K562 (cell line): ENCODE data around the gene APBB2. TPM values are rescaled to one million over a fixed set of nuclear protein-coding genes. Genes with fewer than 3 reads are reported as not detected.

ENCODE experiments used
- ATAC-seq: fragments of 200-7000 bp; cut with Tn5 transposase; 3 replicates; pipeline ENCODE4 v1.9.1; 2020; ENCODE audit warnings: moderate library complexity
- BruUV-seq: library from RNA; stranded (reverse); fragments of 400-500 nt; replicated peaks from 2 replicates; lab custom pipeline; 2021; lab: Mats Ljungman, UMichigan
- CTCF ChIA-PET: fragments of 300-600 bp; formaldehyde crosslinking; extraction: SDS; loops from one replicate; lab custom pipeline; 2021; ENCODE audit warnings: low intra/inter-chr PET ratio; lab: Yijun Ruan, JAX
- POLR2A ChIA-PET: fragments of 300-600, 350-650 bp; sonication (Branson Sonifier 250); formaldehyde crosslinking; extraction: SDS; loops from one replicate; lab custom pipeline; 2021; ENCODE audit warnings: antibody characterized with exemption, inconsistent platforms; lab: Yijun Ruan, JAX
- DNase-seq, 4 experiments: peaks; one replicate each; pipeline versions ENCODE4 v3.0.0 to v3.0.0-alpha.2; 2011 to 2018; ENCODE audit warnings: low spot score in 3 of 4, mixed read lengths in 3 of 4; ENCODE audit errors: extremely low read depth in 1 of 4
- FAIRE-seq: peaks from 2 replicates; lab custom pipeline; 2011; peaks lifted over from hg19 to GRCh38; lab: Jason Lieb, UNC
- H2AFZ ChIP-seq: 2 replicates; pipeline ENCODE4 v1.6.0; 2011; ENCODE audit warnings: low read depth, low read length, control low read depth, inconsistent platforms
- H3K27ac ChIP-seq: fragments of 200-600 bp; 3 replicates; pipeline ENCODE4 v1.8.0; 2011; ENCODE audit warnings: low read depth, mild to moderate bottlenecking, control low read depth, inconsistent platforms, low read length, moderate library complexity, mixed read lengths; ENCODE audit errors: extremely low read depth
- H3K27me3 ChIP-seq, 2 experiments: fragments of 300-600 bp in 1 of 2; 2 replicates in 1 of 2; 3 replicates in 1 of 2; pipeline versions ENCODE4 v1.6.0 to v1.8.0; 2011; ENCODE audit warnings: inconsistent platforms in 2 of 2, low read length in 2 of 2, mild to moderate bottlenecking in 1 of 2, mixed read lengths in 1 of 2, moderate library complexity in 1 of 2; ENCODE audit not compliant: control insufficient read depth in 2 of 2, insufficient read depth in 2 of 2
- H3K36me3 ChIP-seq: fragments of 300-600 bp; 3 replicates; pipeline ENCODE4 v1.8.0; 2011; ENCODE audit warnings: mild to moderate bottlenecking, low read length, inconsistent platforms; ENCODE audit not compliant: control insufficient read depth, insufficient read depth
- H3K4me1 ChIP-seq, 2 experiments: fragments of 200-600 bp in 1 of 2; replicated peaks in 1 of 2; 2 replicates in 1 of 2; 3 replicates in 1 of 2; pipeline versions ENCODE4 v1.5.1 to v1.8.0; 2011; ENCODE audit warnings: inconsistent platforms in 2 of 2, low read length in 2 of 2, mild to moderate bottlenecking in 1 of 2, mixed read lengths in 1 of 2, moderate library complexity in 1 of 2; ENCODE audit not compliant: control insufficient read depth in 2 of 2, insufficient read depth in 2 of 2
- H3K4me2 ChIP-seq: 2 replicates; pipeline ENCODE4 v1.6.1; 2011; ENCODE audit warnings: low read length, control low read depth, inconsistent platforms, mixed read lengths; ENCODE audit not compliant: insufficient read depth
- H3K4me3 ChIP-seq: fragments of 200-600 bp; sonication (generic), shearing (Covaris generic); 2 replicates; pipeline ENCODE4 v1.5.1; 2016; ENCODE audit warnings: control low read depth, inconsistent platforms
- H3K79me2 ChIP-seq: fragments of 200-600 bp; 3 replicates; pipeline ENCODE4 v1.8.0; 2011; ENCODE audit warnings: low read length, inconsistent platforms; ENCODE audit not compliant: control insufficient read depth, insufficient read depth
- H3K9ac ChIP-seq, 2 experiments: 2 replicates each; pipeline versions ENCODE4 v1.6.0 to v1.6.1; 2011; ENCODE audit warnings: low read depth in 2 of 2, low read length in 2 of 2, control low read depth in 1 of 2, inconsistent platforms in 1 of 2, mild to moderate bottlenecking in 1 of 2, mixed read lengths in 1 of 2; ENCODE audit not compliant: insufficient read depth in 1 of 2
- H3K9me1 ChIP-seq: one replicate; pipeline ENCODE4 v1.6.0; 2011; ENCODE audit warnings: inconsistent platforms, mild to moderate bottlenecking, low read length, moderate library complexity; ENCODE audit not compliant: control insufficient read depth, insufficient read depth
- H3K9me3 ChIP-seq: replicated peaks from 2 replicates; pipeline ENCODE4 v1.5.1; 2011; ENCODE audit warnings: low read depth, low read length, inconsistent platforms; ENCODE audit not compliant: control insufficient read depth, insufficient read depth
- H4K20me1 ChIP-seq: replicated peaks from 2 replicates; pipeline ENCODE4 v1.6.1; 2011; ENCODE audit warnings: low read length, inconsistent platforms, mixed read lengths; ENCODE audit not compliant: control insufficient read depth, insufficient read depth
- ADNP ChIP-seq: fragments of 200-800 bp; sonication (Bioruptor generic); IDR thresholded peaks from 2 replicates; pipeline ENCODE4 v1.6.1; 2016; ENCODE audit warnings: missing genetic modification characterization, missing compliant biosample characterization
- AFF1 ChIP-seq, 2 experiments: fragments of 450-650 bp; IDR thresholded peaks; 2 replicates each; pipeline ENCODE4 v1.6.1; 2018; ENCODE audit warnings: mild to moderate bottlenecking in 2 of 2, low read depth in 1 of 2; ENCODE audit not compliant: partially characterized antibody in 2 of 2
- ARID4B ChIP-seq: sonication (generic); formaldehyde crosslinking; IDR thresholded peaks from 2 replicates; pipeline ENCODE4 v1.8.0; 2022; ENCODE audit warnings: mild to moderate bottlenecking, missing genetic modification reagents
- FOXA3 ChIP-seq, 2 experiments: fragments of 450-650 bp in 1 of 2; sonication (generic) in 1 of 2; formaldehyde crosslinking; IDR thresholded peaks in 1 of 2; conservative IDR thresholded peaks in 1 of 2; 2 replicates each; pipeline versions ENCODE4 v1.4.0 to v1.8.0; 2020 to 2022; ENCODE audit warnings: mild to moderate bottlenecking in 2 of 2, missing genetic modification reagents in 1 of 2
- FOXM1 ChIP-seq, 2 experiments: fragments of 450-650 bp in 1 of 2; sonication (generic) in 1 of 2; formaldehyde crosslinking in 1 of 2; IDR thresholded peaks; 2 replicates each; pipeline versions ENCODE4 v1.6.1 to v1.9.0; 2017 to 2022; ENCODE audit warnings: low read depth in 2 of 2, mild to moderate bottlenecking in 2 of 2, missing genetic modification reagents in 1 of 2, moderate library complexity in 1 of 2
- PATZ1 ChIP-seq: fragments of 250-450 bp; sonication (Bioruptor Pico); IDR thresholded peaks from 2 replicates; pipeline ENCODE4 v1.5.0; 2020; ENCODE audit warnings: mild to moderate bottlenecking, borderline replicate concordance
- RBFOX2 ChIP-seq: fragments of 200-400 bp; formaldehyde crosslinking; IDR thresholded peaks from 2 replicates; pipeline ENCODE4 v1.6.1; 2017; ENCODE audit warnings: low read depth, mild to moderate bottlenecking, low read length, moderate library complexity
- RBM15 ChIP-seq: fragments of 200-400 bp; formaldehyde crosslinking; IDR thresholded peaks from 2 replicates; pipeline ENCODE4 v1.6.1; 2018; ENCODE audit warnings: mild to moderate bottlenecking, low read length, moderate library complexity; ENCODE audit not compliant: insufficient read depth
- RUNX1 ChIP-seq: sonication (generic); IDR thresholded peaks from 2 replicates; pipeline ENCODE4 v1.6.1; 2016; ENCODE audit warnings: antibody characterized with exemption, low read depth
- TCF7L2 ChIP-seq: fragments of 150-350 bp; IDR thresholded peaks from 2 replicates; pipeline ENCODE4 v1.6.1; 2016; ENCODE audit warnings: low read depth, mild to moderate bottlenecking, low read length, moderate library complexity
- TGIF2 ChIP-seq: sonication (generic); formaldehyde crosslinking; IDR thresholded peaks from 2 replicates; pipeline ENCODE4 v1.8.1; 2022; ENCODE audit warnings: mild to moderate bottlenecking, missing genetic modification reagents, moderate library complexity
- ZEB2 ChIP-seq: fragments of 450-650 bp; IDR thresholded peaks from 2 replicates; pipeline ENCODE4 v1.6.1; 2016
- whole genome bisulfite sequencing: fragments of 100-300 bp; shearing (Covaris generic); methylation state at CpG from one replicate; pipeline ENCODE4 v1.1.6; 2016; ENCODE audit warnings: low coverage, mixed read lengths; ENCODE audit not compliant: insufficient coverage; ENCODE audit errors: missing lambda C conversion rate; 5-methylcytosine and 5-hydroxymethylcytosine counted together
- in situ Hi-C: fragments of 300-500 bp; cut with MboI; formaldehyde crosslinking; loops from 4 replicates; pipeline ENCODE4 v1.15.0; 2018; ENCODE audit warnings: inconsistent platforms, mixed read lengths
- intact Hi-C: fragments of 100-400 bp; cut with micrococcal nuclease; formaldehyde crosslinking; loops from 2 replicates; pipeline ENCODE4 v1.14.2; 2022
- polyA plus RNA-seq, 8 experiments: library from polyadenylated mRNA; depleted of rRNA in 4 of 8; stranded (reverse) in 5 of 8; unstranded in 3 of 8; fragments of >200 nt; fragmentation: Nextera tagmentation in 2 of 8; fragmentation: Illumina TruSeq in 1 of 8; extraction: Ambion mirVana in 2 of 8; extraction: Trizol in 1 of 8; gene quantifications; 2 replicates each; pipeline versions ENCODE4 v1.2.1 to v1.2.3, GENCODE V29; 2011 to 2014; ENCODE audit warnings: inconsistent platforms in 1 of 8, missing spikeins in 1 of 8
- total RNA-seq, 7 experiments: library from RNA; depleted of rRNA in 6 of 7; stranded (reverse); fragments of >200 nt in 6 of 7; fragmentation: Illumina TruSeq in 2 of 7; extraction: Trizol in 2 of 7; gene quantifications; 2 replicates each; pipeline versions ENCODE4 v1.2.1 to v1.2.3, GENCODE V29; 2011 to 2021; ENCODE audit warnings: low replicate concordance in 1 of 7

The APBB2 gene
- total and polyA plus RNA-seq, 9 of the 15 experiments (the other 6 are each of a cell fraction or from before 2014, with no cell fraction given) = 0.08 to 2.1 (median 1.4) TPM

GRCh38 chr4:40987151-40987550, 227.2 kb downstream of the APBB2 start:
- WGBS = 2% methylated on average over 3 of the region's 3 CpGs
- no peaks in the 10 kb centered on the region for H4K20me1 ChIP-seq
- no peaks in the 10 kb centered on the region for H3K36me3 ChIP-seq
- POLR2A ChIA-PET = no interaction called here
- ATAC-seq (no peak), FAIRE-seq (no peak), DNase-seq (no peak)
- in situ Hi-C loops = no loop called here
- H3K9me1 ChIP-seq = no peaks in the 10 kb centered on the region
- no peaks in the 10 kb centered on the region for H3K27me3 ChIP-seq
- H3K4me1 ChIP-seq = no peaks in the 10 kb centered on the region
- no TSS peak for BruUV-seq
- H2AFZ ChIP-seq = no peak overlapping the region
- H3K4me3 ChIP-seq = no peak overlapping the region
- intact Hi-C loops = no loop called here
- CTCF ChIA-PET = no interaction called here
- H3K4me2 ChIP-seq = no peak overlapping the region
- H3K9me3 ChIP-seq = no peaks in the 10 kb centered on the region
- no peak overlapping the region for H3K9ac ChIP-seq
- H3K27ac ChIP-seq = no peak overlapping the region
- no peaks in the 10 kb centered on the region for H3K79me2 ChIP-seq
- TF ChIP-seq ADNP (tag) = no peak
- no peak for TF ChIP-seq ZEB2
- TF ChIP-seq PATZ1 = no peak
- no peak for TF ChIP-seq RBFOX2
- TF ChIP-seq TGIF2 (CRISPR knock-in tag) = no peak
- no peak for TF ChIP-seq FOXA3 (CRISPR knock-in tag; conservative IDR thresholded peaks at IDR 0.05 in 1 of 2, IDR thresholded peaks at IDR 0.05 in 1 of 2)
- no peak for TF ChIP-seq TCF7L2
- TF ChIP-seq AFF1 (IDR thresholded peaks at IDR 0.05; ENCODE audit: low read depth in 1 of 2, partially characterized antibody in 2 of 2) = no peak
- TF ChIP-seq RBM15 = no peak
- TF ChIP-seq FOXM1 (IDR thresholded peaks at IDR 0.05; ENCODE audit: low read depth) = no peak
- no peak for TF ChIP-seq FOXM1 (CRISPR knock-in tag; IDR thresholded peaks at IDR 0.05; ENCODE audit: low read depth)
- TF ChIP-seq ARID4B (CRISPR knock-in tag) = no peak
- TF ChIP-seq RUNX1 = no peak
